Prostate gland (tissue), 2 donors: ENCODE results near the gene ATG12. TPM values are rescaled to one million over a fixed set of nuclear protein-coding genes. Genes with fewer than 3 reads are reported as not detected.

Source experiments
- DNase-seq: peaks from one replicate; pipeline ENCODE4 v3.0.0-alpha.2; 2019; ENCODE audit warnings: low spot score
- H3K27ac ChIP-seq, 2 donors: fragments of 200-600 bp; sonication (generic); 2 replicates each; pipeline ENCODE4 v1.5.1; 2017 to 2019
- H3K27me3 ChIP-seq: fragments of 200-600 bp; sonication (generic); replicated peaks from 2 replicates; pipeline ENCODE4 v1.5.1; 2019; ENCODE audit not compliant: insufficient read depth
- H3K36me3 ChIP-seq, 2 donors: fragments of 200-600 bp; sonication (generic); 1 replicate in 1 of 2; 2 replicates in 1 of 2; pipeline versions ENCODE4 v1.5.1 to v1.8.1; 2017 to 2019
- H3K4me1 ChIP-seq: fragments of 200-600 bp; sonication (generic); replicated peaks from 2 replicates; pipeline ENCODE4 v1.5.1; 2019
- H3K4me3 ChIP-seq, 2 donors: fragments of 200-600 bp; sonication (generic); 2 replicates each; pipeline ENCODE4 v1.5.1; 2017 to 2019
- H3K9me3 ChIP-seq: fragments of 200-600 bp; sonication (generic); 2 replicates; pipeline ENCODE4 v1.5.1; 2017
- POLR2A ChIP-seq: fragments of 450-650 bp; IDR thresholded peaks from one replicate; pipeline ENCODE4 v1.6.1; 2016; ENCODE audit warnings: antibody characterized with exemption, mild to moderate bottlenecking
- POLR2AphosphoS5 ChIP-seq: sonication (generic); formaldehyde crosslinking; IDR thresholded peaks from one replicate; pipeline ENCODE4 v1.6.1; 2017; ENCODE audit warnings: antibody characterized with exemption
- WGBS: methylation state at CpG from one replicate; pipeline ENCODE4 v1.1.5; 2018; 5-methylcytosine and 5-hydroxymethylcytosine counted together
- intact Hi-C: fragments of 100-400 bp; cut with DNase I; formaldehyde crosslinking; loops from one replicate; pipeline ENCODE4 v1.14.2; 2022
- total RNA-seq, 2 donors: library from RNA; depleted of rRNA; stranded (reverse); fragments of >200 nt; gene quantifications; one replicate each; pipeline ENCODE4 v1.1.0, GENCODE V29; 2016
- TF ChIP-seq, protein P1 (sequence below), 4 experiments: fragments of 200-600 bp in 2 of 4; fragments of 450-650 bp in 2 of 4; sonication (generic) in 2 of 4; IDR thresholded peaks; 1 replicate in 3 of 4; 2 replicates in 1 of 4; pipeline ENCODE4 v1.5.1; 2016 to 2019; ENCODE audit warnings: antibody characterized with exemption in 4 of 4, mild to moderate bottlenecking in 2 of 4, moderate library complexity in 2 of 4

The ATG12 gene
- total RNA-seq, 2 donors from 2014 or later = 29.6 to 67.6 TPM

GRCh38 chr5:115850744-115851416, 9.5 kb upstream of the ATG12 start:
- intact Hi-C loops = no loop called here
- Histone ChIP-seq H3K36me3 (no peaks in the 10 kb centered on the region), H3K4me3 (no peak overlapping the region), H3K9me3 (no peaks in the 10 kb centered on the region), H3K4me1 (no peaks in the 10 kb centered on the region), H3K27ac (peak overlapping the region in 1 of 2 donors; percentile 2), H3K27me3 (no peaks in the 10 kb centered on the region)
- no peak for DNase-seq
- TF ChIP-seq POLR2A (no peak), POLR2AphosphoS5 (peak; percentile 19)
- TF ChIP-seq, protein P1, sequence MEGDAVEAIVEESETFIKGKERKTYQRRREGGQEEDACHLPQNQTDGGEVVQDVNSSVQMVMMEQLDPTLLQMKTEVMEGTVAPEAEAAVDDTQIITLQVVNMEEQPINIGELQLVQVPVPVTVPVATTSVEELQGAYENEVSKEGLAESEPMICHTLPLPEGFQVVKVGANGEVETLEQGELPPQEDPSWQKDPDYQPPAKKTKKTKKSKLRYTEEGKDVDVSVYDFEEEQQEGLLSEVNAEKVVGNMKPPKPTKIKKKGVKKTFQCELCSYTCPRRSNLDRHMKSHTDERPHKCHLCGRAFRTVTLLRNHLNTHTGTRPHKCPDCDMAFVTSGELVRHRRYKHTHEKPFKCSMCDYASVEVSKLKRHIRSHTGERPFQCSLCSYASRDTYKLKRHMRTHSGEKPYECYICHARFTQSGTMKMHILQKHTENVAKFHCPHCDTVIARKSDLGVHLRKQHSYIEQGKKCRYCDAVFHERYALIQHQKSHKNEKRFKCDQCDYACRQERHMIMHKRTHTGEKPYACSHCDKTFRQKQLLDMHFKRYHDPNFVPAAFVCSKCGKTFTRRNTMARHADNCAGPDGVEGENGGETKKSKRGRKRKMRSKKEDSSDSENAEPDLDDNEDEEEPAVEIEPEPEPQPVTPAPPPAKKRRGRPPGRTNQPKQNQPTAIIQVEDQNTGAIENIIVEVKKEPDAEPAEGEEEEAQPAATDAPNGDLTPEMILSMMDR (IDR thresholded peaks at IDR 0.05) = no peak
- WGBS = 30% methylated on average over 4 of the region's 4 CpGs

GRCh38 chr5:115849258-115849798, 8.0 kb upstream of the ATG12 start:
- DNase-seq = no peak
- H3K9me3 ChIP-seq = no peaks in the 10 kb centered on the region
- no peak overlapping the region for H3K27ac ChIP-seq
- H3K4me1 ChIP-seq = no peaks in the 10 kb centered on the region
- no peak for TF ChIP-seq POLR2A
- TF ChIP-seq, protein P1 (IDR thresholded peaks at IDR 0.05) = no peak
- intact Hi-C loops = loop anchor here (10.0 kb wide), 1 partner anchor 305 kb away; the partner anchor contains the start of gene FEM1C
- no peaks in the 10 kb centered on the region for H3K36me3 ChIP-seq
- H3K4me3 ChIP-seq = no peak overlapping the region
- H3K27me3 ChIP-seq = no peaks in the 10 kb centered on the region
- 96% methylated on average over 3 of the region's 3 CpGs for WGBS

- no peaks in the 10 kb centered on the region for H3K36me3 ChIP-seq
- H3K4me3 ChIP-seq = no peak overlapping the region
- WGBS = 78% methylated on average over 7 of the region's 7 CpGs
- no peaks in the 10 kb centered on the region for H3K9me3 ChIP-seq
- H3K27ac ChIP-seq = no peak overlapping the region
- no peaks in the 10 kb centered on the region for H3K27me3 ChIP-seq
- intact Hi-C loops = loop anchor here (10.0 kb wide), 1 partner anchor 302 kb away; the partner anchor contains the start of gene FEM1C
- TF ChIP-seq POLR2A (no peak), POLR2AphosphoS5 (no peak)
- TF ChIP-seq, protein P1 (IDR thresholded peaks at IDR 0.05) = no peak
- H3K4me1 ChIP-seq = no peaks in the 10 kb centered on the region
- no peak for DNase-seq
Measured at GRCh38 chr5:115847290-115847689, 5.9 kb upstream of the ATG12 start.

DNA sequence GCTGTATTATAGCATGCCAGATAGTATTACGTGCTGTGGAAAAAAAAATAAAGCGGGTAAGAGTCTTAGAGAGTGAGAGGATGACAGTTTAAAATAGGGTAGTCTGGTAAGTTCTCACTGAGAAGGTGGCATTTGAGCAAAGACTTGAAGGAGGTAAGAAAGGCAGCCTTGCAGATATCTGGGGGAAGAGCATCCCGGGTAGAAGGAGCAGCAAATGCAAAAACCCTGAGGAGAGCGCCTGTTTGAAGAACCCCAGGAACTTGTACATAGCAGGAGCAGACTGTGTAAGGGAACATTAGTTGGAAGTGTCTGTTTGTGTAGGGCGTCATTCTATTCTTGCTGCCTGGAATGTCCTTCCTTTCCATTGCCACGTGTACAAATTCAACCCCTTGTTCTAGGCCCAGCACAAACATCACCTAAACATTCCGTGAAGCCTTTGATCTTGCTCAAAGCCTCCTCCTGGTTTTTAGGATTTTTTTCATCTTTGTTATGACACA, 3.0 kb upstream of the ATG12 start:
- TF ChIP-seq POLR2A = no peak
- TF ChIP-seq POLR2AphosphoS5 = no peak
- TF ChIP-seq, protein P1 (IDR thresholded peaks at IDR 0.05) = no peak
- H3K27me3 ChIP-seq = no peaks in the 10 kb centered on the region
- WGBS = 75% methylated on average over 7 of the region's 7 CpGs
- intact Hi-C loops = loop anchor here (5.0 to 10.0 kb wide), 2 partner anchors 217 to 300 kb away; partner anchors contain the start of genes FEM1C and TMED7
- H3K4me1 ChIP-seq = no peaks in the 10 kb centered on the region
- no peak overlapping the region for H3K27ac ChIP-seq
- H3K9me3 ChIP-seq = no peaks in the 10 kb centered on the region
- no peak for DNase-seq
- no peaks in the 10 kb centered on the region for H3K36me3 ChIP-seq
- H3K4me3 ChIP-seq = no peak overlapping the region
